OCI-LY7 (cell line): ENCODE data around the gene HCRTR1. TPM values are rescaled to one million over a fixed set of nuclear protein-coding genes. Genes with fewer than 3 reads are reported as not detected.

Source experiments
- BruUV-seq: library from RNA; stranded (reverse); fragments of 400-500 nt; replicated peaks from 2 replicates; lab custom pipeline; 2021; lab: Mats Ljungman, UMichigan
- CTCF ChIA-PET: fragments of 300-600 bp; sonication (Branson Sonifier 250); formaldehyde crosslinking; loops from one replicate; lab custom pipeline; 2022; ENCODE audit warnings: antibody characterized with exemption; ENCODE audit not compliant: unreplicated experiment; lab: Charles Lee
- POLR2A ChIA-PET: fragments of 300-600 bp; sonication (Branson Sonifier 250); formaldehyde crosslinking; loops from one replicate; lab custom pipeline; 2022; ENCODE audit warnings: antibody characterized with exemption; lab: Charles Lee
- DNase-seq: peaks from one replicate; pipeline ENCODE4 v3.0.0-alpha.2; 2015; ENCODE audit warnings: low spot score
- H2AFZ ChIP-seq: fragments of 200-600 bp; sonication (generic), shearing (Covaris generic); 2 replicates; pipeline ENCODE4 v1.6.1; 2014; ENCODE audit warnings: mild to moderate bottlenecking, antibody characterized with exemption, low read length, moderate library complexity
- H3K27ac ChIP-seq: fragments of 200-600 bp; sonication (generic); 2 replicates; pipeline ENCODE4 v1.5.1; 2014; ENCODE audit warnings: mixed run types, low read depth, mild to moderate bottlenecking, moderate library complexity, low read length, inconsistent platforms; ENCODE audit not compliant: poor library complexity, severe bottlenecking
- H3K36me3 ChIP-seq: fragments of 200-600 bp; sonication (generic); 2 replicates; pipeline ENCODE4 v1.6.1; 2014; ENCODE audit warnings: mild to moderate bottlenecking, antibody characterized with exemption, low read length, moderate library complexity, mixed read lengths; ENCODE audit not compliant: insufficient read depth
- H3K4me1 ChIP-seq: fragments of 200-600 bp; sonication (generic); 2 replicates; pipeline ENCODE4 v1.5.1; 2014; ENCODE audit warnings: mild to moderate bottlenecking, low read length; ENCODE audit not compliant: insufficient read depth, poor library complexity, severe bottlenecking
- H3K4me2 ChIP-seq: fragments of 200-600 bp; sonication (generic); 2 replicates; pipeline ENCODE4 v1.6.1; 2014; ENCODE audit warnings: mild to moderate bottlenecking, low read length
- H3K4me3 ChIP-seq: fragments of 200-600 bp; sonication (generic); 2 replicates; pipeline ENCODE4 v1.5.1; 2014; ENCODE audit warnings: mild to moderate bottlenecking, low read depth, low read length; ENCODE audit not compliant: poor library complexity, severe bottlenecking
- H3K79me2 ChIP-seq: fragments of 200-600 bp; sonication (generic); 2 replicates; pipeline ENCODE4 v1.6.1; 2016; ENCODE audit warnings: low read depth, mild to moderate bottlenecking, low read length, moderate library complexity, mixed read lengths; ENCODE audit not compliant: insufficient read depth
- H3K9me2 ChIP-seq: fragments of 200-600 bp; sonication (generic); 2 replicates; pipeline ENCODE4 v1.6.1; 2016; ENCODE audit warnings: mild to moderate bottlenecking, low read length, mixed read lengths; ENCODE audit not compliant: insufficient read depth
- H3K9me3 ChIP-seq: fragments of 200-600 bp; sonication (generic); 2 replicates; pipeline ENCODE4 v1.6.1; 2014; ENCODE audit warnings: mild to moderate bottlenecking, mixed run types, low read length, mixed read lengths
- H4K20me1 ChIP-seq: fragments of 200-600 bp; sonication (generic); 2 replicates; pipeline ENCODE4 v1.6.1; 2014; ENCODE audit warnings: mild to moderate bottlenecking, antibody characterized with exemption, low read length, moderate library complexity, mixed read lengths; ENCODE audit not compliant: insufficient read depth
- CTCF ChIP-seq: fragments of 200-600 bp; sonication (generic); conservative IDR thresholded peaks from 2 replicates; pipeline ENCODE4 v1.5.1; 2014; ENCODE audit warnings: mild to moderate bottlenecking, antibody characterized with exemption, low read length, moderate library complexity, mixed read lengths
- EZH2phosphoT487 ChIP-seq: fragments of 200-600 bp; sonication (generic); IDR thresholded peaks from 2 replicates; pipeline ENCODE4 v1.6.1; 2018; ENCODE audit warnings: low read depth, borderline replicate concordance, mild to moderate bottlenecking, mixed run types, antibody characterized with exemption, low read length, moderate library complexity, mixed read lengths
- intact Hi-C: fragments of 100-400 bp; cut with micrococcal nuclease; formaldehyde crosslinking; loops from one replicate; pipeline ENCODE4 v1.10.0; 2022; ENCODE audit not compliant: unreplicated experiment
- total RNA-seq, 2 experiments: library from RNA; depleted of rRNA in 1 of 2; stranded (reverse); fragments of >200 nt in 1 of 2; shearing (Covaris generic) in 1 of 2; gene quantifications; 2 replicates each; pipeline ENCODE4 v1.2.3, GENCODE V29; 2014 to 2022

Gene HCRTR1
- total RNA-seq, 2 experiments from 2014 or later = not detected

- Histone ChIP-seq H3K27ac (no peak overlapping the region), H3K9me3 (no peaks in the 10 kb centered on the region), H4K20me1 (no peaks in the 10 kb centered on the region), H2AFZ (no peak overlapping the region), H3K4me3 (no peak overlapping the region), H3K9me2 (no peaks in the 10 kb centered on the region), H3K36me3 (no peaks in the 10 kb centered on the region), H3K4me1 (no peaks in the 10 kb centered on the region), H3K79me2 (no peaks in the 10 kb centered on the region), H3K4me2 (no peak overlapping the region)
- ChIA-PET POLR2A (no interaction called here), CTCF (interaction anchor here (1.3 kb wide), 1 partner anchor 71 kb away, joined by 3 read pairs; no protein-coding TSS in a partner anchor)
- intact Hi-C loops = no loop called here
- no peak for DNase-seq
- BruUV-seq = no TSS peak
- TF ChIP-seq EZH2phosphoT487 = no peak
- no peak for TF ChIP-seq CTCF
Measured at GRCh38 chr1:31674626-31675025, 57.1 kb downstream of the HCRTR1 start.

- DNase-seq = no peak
- Histone ChIP-seq H3K4me3 (no peak overlapping the region), H3K27ac (no peak overlapping the region), H3K36me3 (no peaks in the 10 kb centered on the region), H3K9me2 (no peaks in the 10 kb centered on the region), H3K4me2 (no peak overlapping the region), H3K4me1 (no peaks in the 10 kb centered on the region), H4K20me1 (no peaks in the 10 kb centered on the region), H3K9me3 (no peaks in the 10 kb centered on the region), H2AFZ (no peak overlapping the region), H3K79me2 (no peaks in the 10 kb centered on the region)
- BruUV-seq = no TSS peak
- ChIA-PET CTCF (interaction anchor here (1.3 kb wide), 1 partner anchor 70 kb away, joined by 3 read pairs; no protein-coding TSS in a partner anchor), POLR2A (interaction anchor here (0.7 kb wide), 1 partner anchor 8 kb away, joined by 7 read pairs; no protein-coding TSS in a partner anchor)
- intact Hi-C loops = no loop called here
- TF ChIP-seq EZH2phosphoT487 = no peak
- no peak for TF ChIP-seq CTCF
Measured at GRCh38 chr1:31675161-31675560, 57.7 kb downstream of the HCRTR1 start.

- no peaks in the 10 kb centered on the region for H3K79me2 ChIP-seq
- TF ChIP-seq CTCF = no peak
- no peaks in the 10 kb centered on the region for H4K20me1 ChIP-seq
- no peaks in the 10 kb centered on the region for H3K9me3 ChIP-seq
- no peaks in the 10 kb centered on the region for H3K36me3 ChIP-seq
- no TSS peak for BruUV-seq
- POLR2A ChIA-PET = interaction anchor here (0.7 kb wide), 1 partner anchor 9 kb away, joined by 7 read pairs; no protein-coding TSS in a partner anchor
- H3K4me1 ChIP-seq = no peaks in the 10 kb centered on the region
- CTCF ChIA-PET = interaction anchor here (1.3 kb wide), 1 partner anchor 70 kb away, joined by 3 read pairs; no protein-coding TSS in a partner anchor
- H3K4me2 ChIP-seq = no peak overlapping the region
- H3K27ac ChIP-seq = no peak overlapping the region
- intact Hi-C loops = no loop called here
- no peak overlapping the region for H3K4me3 ChIP-seq
- DNase-seq = no peak
- no peaks in the 10 kb centered on the region for H3K9me2 ChIP-seq
- no peak overlapping the region for H2AFZ ChIP-seq
Measured at GRCh38 chr1:31675756-31676155, 58.3 kb downstream of the HCRTR1 start.
